Endodermal cell (in vitro differentiated cells): ENCODE results near the gene PTPRK. TPM values are rescaled to one million over a fixed set of nuclear protein-coding genes. Genes with fewer than 3 reads are reported as not detected.
A peak's percentile ranks its signal among the peaks of the same experiment; 100 is the strongest.

Experiments used
- DNase-seq: peaks from one replicate; pipeline ENCODE4 v3.0.0-alpha.2; 2017
- H3K27ac ChIP-seq: 2 replicates; pipeline ENCODE4 v1.5.1; 2013; ENCODE audit warnings: mild to moderate bottlenecking, low read depth, low read length, moderate library complexity
- H3K27me3 ChIP-seq: 2 replicates; pipeline ENCODE4 v1.6.1; 2013; ENCODE audit warnings: mild to moderate bottlenecking, low read length, moderate library complexity; ENCODE audit not compliant: insufficient read depth, control insufficient read depth, poor library complexity, severe bottlenecking
- H3K36me3 ChIP-seq: 2 replicates; pipeline ENCODE4 v1.7.0; 2013; ENCODE audit warnings: mild to moderate bottlenecking, low read length, moderate library complexity; ENCODE audit not compliant: control insufficient read depth, insufficient read depth
- H3K4me1 ChIP-seq: one replicate; pipeline ENCODE4 v1.7.0; 2013; ENCODE audit warnings: low read length; ENCODE audit not compliant: control insufficient read depth, insufficient read depth
- H3K4me3 ChIP-seq: 2 replicates; pipeline ENCODE4 v1.5.1; 2013; ENCODE audit warnings: mild to moderate bottlenecking, low read length, moderate library complexity
- H3K9ac ChIP-seq: 2 replicates; pipeline ENCODE4 v1.6.1; 2013; ENCODE audit warnings: mild to moderate bottlenecking, low read length, moderate library complexity; ENCODE audit not compliant: poor library complexity, severe bottlenecking; ENCODE audit errors: extremely low read depth
- H3K9me3 ChIP-seq: 2 replicates; pipeline ENCODE4 v1.6.1; 2013; ENCODE audit warnings: mild to moderate bottlenecking, low read length, moderate library complexity; ENCODE audit not compliant: control insufficient read depth
- H3K27ac Mint-ChIP-seq: 2 replicates; pipeline ENCODE4 v1.8.0; 2020; ENCODE audit warnings: mixed read lengths
- H3K27me3 Mint-ChIP-seq: 2 replicates; pipeline ENCODE4 v1.8.0; 2021; ENCODE audit warnings: mild to moderate bottlenecking, mixed read lengths; ENCODE audit not compliant: insufficient read depth
- H3K36me3 Mint-ChIP-seq: 2 replicates; pipeline ENCODE4 v1.8.0; 2020; ENCODE audit warnings: low read depth, mixed read lengths
- H3K4me1 Mint-ChIP-seq: 2 replicates; pipeline ENCODE4 v1.8.0; 2020; ENCODE audit warnings: mixed read lengths
- H3K4me3 Mint-ChIP-seq: 2 replicates; pipeline ENCODE4 v1.8.0; 2020; ENCODE audit warnings: mild to moderate bottlenecking, moderate library complexity, mixed read lengths
- H3K9me3 Mint-ChIP-seq: 2 replicates; pipeline ENCODE4 v1.8.0; 2020; ENCODE audit warnings: mild to moderate bottlenecking, mixed read lengths
- CTCF ChIP-seq: fragments of 200-600 bp; sonication (generic); conservative IDR thresholded peaks from 2 replicates; pipeline ENCODE4 v1.5.0; 2021; ENCODE audit warnings: antibody characterized with exemption, mild to moderate bottlenecking
- WGBS, 2 experiments: methylation state at CpG; one replicate each; pipeline versions ENCODE4 v1.1.5 to v1.1.7; 2013; ENCODE audit warnings: missing lambda C conversion rate in 2 of 2, mixed read lengths in 1 of 2; ENCODE audit not compliant: insufficient coverage in 1 of 2, insufficient read length in 1 of 2; 5-methylcytosine and 5-hydroxymethylcytosine counted together
- total RNA-seq, 2 donors: library from RNA; stranded (reverse); fragmentation: NEBNext Ultra II Directional in 1 of 2; extraction: Animal tissue kit (Norgen Biotek cat#: 25700) in 1 of 2; gene quantifications; 2 replicates in 1 of 2; 3 replicates in 1 of 2; pipeline ENCODE4 v1.2.1, GENCODE V29; 2021

The PTPRK gene
- total RNA-seq, 2 donors from 2014 or later: 46.4 to 57.6 TPM

GRCh38 chr6:127968394-127968793 is 552.0 kb downstream of the PTPRK start:
- peak; percentile 36 for TF ChIP-seq CTCF
- Histone ChIP-seq H3K9ac (no peak overlapping the region), H3K27me3 (no peaks in the 10 kb centered on the region), H3K36me3 (peaks cover 38% of the 10 kb centered on the region), H3K4me1 (no peaks in the 10 kb centered on the region), H3K9me3 (no peaks in the 10 kb centered on the region), H3K27ac (no peak overlapping the region), H3K4me3 (no peak overlapping the region)
- H3K36me3 Mint-ChIP-seq: peaks cover 10% of the 10 kb centered on the region
- no peaks in the 10 kb centered on the region for H3K4me1 Mint-ChIP-seq
- no peaks in the 10 kb centered on the region for H3K9me3 Mint-ChIP-seq
- H3K27me3 Mint-ChIP-seq: no peaks in the 10 kb centered on the region
- no peak overlapping the region for H3K27ac Mint-ChIP-seq
- H3K4me3 Mint-ChIP-seq: no peak overlapping the region
- DNase-seq: no peak
- WGBS, 2 experiments: 60 to 93% methylated on average over 1 of the region's 1 CpG

DNA sequence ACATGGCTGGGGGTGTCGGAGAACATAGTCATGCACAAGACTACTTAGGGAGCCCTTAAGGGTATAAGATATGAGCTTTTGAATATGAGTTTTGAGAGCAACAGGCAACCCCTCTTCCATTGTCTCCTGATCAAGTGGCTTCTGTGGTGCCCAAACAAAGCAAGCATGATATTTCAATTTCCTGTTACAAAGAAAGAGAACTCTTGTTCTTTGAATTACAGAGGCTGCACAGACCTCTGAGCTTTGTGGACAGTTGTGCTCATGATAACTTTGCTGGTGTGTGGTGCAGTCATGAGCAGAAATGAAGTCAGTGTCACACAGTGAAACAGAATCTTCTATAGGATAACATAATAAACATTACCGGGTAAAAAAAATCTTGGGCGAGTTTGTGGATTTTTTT is 552.7 kb downstream of the PTPRK start:
- peaks cover 35% of the 10 kb centered on the region for H3K36me3 ChIP-seq
- no peak for DNase-seq
- 95% methylated on average over 3 of the region's 3 CpGs; no CpG with 5 or more reads in 1 of the 2 experiments for WGBS, 2 experiments
- no peaks in the 10 kb centered on the region for H3K4me1 Mint-ChIP-seq
- no peaks in the 10 kb centered on the region for H3K9me3 ChIP-seq
- H3K4me1 ChIP-seq: no peaks in the 10 kb centered on the region
- H3K9me3 Mint-ChIP-seq: no peaks in the 10 kb centered on the region
- H3K27ac ChIP-seq: no peak overlapping the region
- H3K9ac ChIP-seq: no peak overlapping the region
- no peaks in the 10 kb centered on the region for H3K27me3 Mint-ChIP-seq
- peaks cover 10% of the 10 kb centered on the region for H3K36me3 Mint-ChIP-seq
- no peak overlapping the region for H3K27ac Mint-ChIP-seq
- H3K27me3 ChIP-seq: no peaks in the 10 kb centered on the region
- no peak for TF ChIP-seq CTCF
- H3K4me3 Mint-ChIP-seq: no peak overlapping the region
- H3K4me3 ChIP-seq: no peak overlapping the region

- no peak overlapping the region for H3K4me3 ChIP-seq
- Mint-ChIP-seq H3K4me3 (no peak overlapping the region), H3K36me3 (peaks cover 10% of the 10 kb centered on the region), H3K27ac (no peak overlapping the region), H3K27me3 (no peaks in the 10 kb centered on the region), H3K9me3 (no peaks in the 10 kb centered on the region), H3K4me1 (no peaks in the 10 kb centered on the region)
- no peak overlapping the region for H3K27ac ChIP-seq
- H3K9ac ChIP-seq: no peak overlapping the region
- TF ChIP-seq CTCF: no peak
- H3K4me1 ChIP-seq: no peaks in the 10 kb centered on the region
- no peak for DNase-seq
- peaks cover 24% of the 10 kb centered on the region for H3K36me3 ChIP-seq
- 88 to 100% methylated on average over 1 of the region's 1 CpG for WGBS, 2 experiments
- no peaks in the 10 kb centered on the region for H3K9me3 ChIP-seq
- no peaks in the 10 kb centered on the region for H3K27me3 ChIP-seq
Observed at GRCh38 chr6:127966616-127967015, 553.8 kb downstream of the PTPRK start.
